GM21423 (cell line): ENCODE results near the gene VPS54.
"Not testable (repeated sequence)": the region's sequence is repeated elsewhere in the genome, so short reads cannot be mapped to it uniquely, and the experiment has no call there.

ENCODE experiments used
- ATAC-seq: cut with Tn5 transposase; IDR thresholded peaks from one replicate; pipeline ENCODE4 v1.9.1; 2021; ENCODE audit warnings: mild to moderate bottlenecking, moderate library complexity; ENCODE audit not compliant: unreplicated experiment

VPS54 gene

GRCh38 chr2:63874204-63875130, 144.8 kb downstream of the VPS54 start:
- no peak for ATAC-seq

GRCh38 chr2:63872571-63873328, 146.5 kb downstream of the VPS54 start:
- no peak for ATAC-seq

- no peak for ATAC-seq
Observed at GRCh38 chr2:63871864-63872263, 147.4 kb downstream of the VPS54 start.

GRCh38 chr2:63870679-63871078, 148.5 kb downstream of the VPS54 start:
- no peak for ATAC-seq

DNA sequence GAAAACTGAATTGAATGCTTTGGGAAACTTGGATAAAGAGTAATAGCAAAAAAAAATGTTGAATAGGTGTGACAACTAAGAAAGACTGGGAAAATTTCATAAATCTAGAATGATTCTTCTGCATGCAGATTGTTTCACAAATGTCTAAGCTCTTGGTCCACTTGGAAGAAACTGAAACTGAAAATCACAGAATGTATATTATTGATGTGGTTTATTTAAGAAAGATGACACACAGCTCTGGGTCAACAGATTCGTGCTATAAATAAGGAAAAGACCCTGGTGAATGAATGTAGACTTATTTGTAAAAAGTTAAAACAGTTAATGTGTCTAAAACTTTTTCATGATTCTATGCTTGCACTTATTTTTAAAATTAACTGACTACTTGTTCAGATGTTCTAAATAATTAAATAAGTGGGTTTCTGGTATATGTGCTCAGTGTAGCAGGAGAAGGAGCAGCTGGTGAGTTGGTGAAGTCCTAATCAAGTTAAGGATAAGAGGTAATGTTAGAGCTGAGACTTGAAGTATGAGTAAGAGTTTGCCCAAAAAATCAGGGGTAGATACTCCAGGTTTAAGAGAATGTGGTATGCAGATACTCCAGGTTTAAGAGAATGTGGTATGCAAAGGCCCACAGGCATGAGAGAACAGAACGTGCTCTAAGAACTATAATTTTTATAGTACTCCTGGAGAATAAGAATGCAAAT, 153.1 kb downstream of the VPS54 start:
- ATAC-seq, result no peak

- no peak for ATAC-seq
Observed at GRCh38 chr2:63865159-63865799, 153.9 kb downstream of the VPS54 start.

DNA sequence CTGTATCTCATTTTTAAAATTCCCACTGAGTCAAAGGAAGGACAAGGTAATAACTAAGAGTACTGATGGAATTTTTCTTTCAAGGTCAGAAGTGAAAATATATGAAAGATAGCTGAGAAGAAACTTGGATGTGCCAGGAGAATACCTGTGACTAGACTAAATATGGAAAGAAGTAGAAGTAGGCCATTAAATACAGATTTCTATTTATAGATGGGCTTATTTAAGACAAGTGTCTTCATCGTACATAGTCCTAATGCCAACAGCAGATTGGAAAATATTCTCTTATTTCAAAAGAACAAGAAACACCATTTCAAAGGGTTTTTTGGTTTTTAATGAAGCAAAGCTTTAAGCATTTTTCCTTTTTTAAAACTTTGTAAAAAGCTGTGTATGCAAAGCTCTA, 155.5 kb downstream of the VPS54 start:
- no peak for ATAC-seq

- no peak for ATAC-seq
Observed at GRCh38 chr2:63862806-63863205, 156.4 kb downstream of the VPS54 start.

GRCh38 chr2:63861220-63861822, 157.9 kb downstream of the VPS54 start:
- ATAC-seq, result peak; percentile 56

DNA sequence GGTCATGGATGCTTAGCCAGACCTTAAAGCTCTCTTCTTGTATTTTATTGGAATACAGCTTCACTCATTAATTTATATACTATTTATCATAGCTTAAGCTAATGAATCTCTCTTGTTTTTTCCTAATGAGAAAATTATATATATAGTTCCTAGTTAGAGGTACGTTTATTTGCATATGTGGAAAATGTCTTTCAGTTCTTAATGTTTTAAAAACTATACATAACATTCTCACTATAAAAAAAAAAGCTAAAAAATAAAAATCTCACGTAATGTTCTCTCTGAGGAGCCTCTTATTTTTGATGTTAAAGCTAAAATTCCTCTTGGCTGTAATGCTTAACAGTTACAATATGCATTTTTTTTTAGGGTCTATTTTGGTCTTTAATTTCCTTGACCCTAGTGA, 160.9 kb downstream of the VPS54 start:
- no peak for ATAC-seq

DNA sequence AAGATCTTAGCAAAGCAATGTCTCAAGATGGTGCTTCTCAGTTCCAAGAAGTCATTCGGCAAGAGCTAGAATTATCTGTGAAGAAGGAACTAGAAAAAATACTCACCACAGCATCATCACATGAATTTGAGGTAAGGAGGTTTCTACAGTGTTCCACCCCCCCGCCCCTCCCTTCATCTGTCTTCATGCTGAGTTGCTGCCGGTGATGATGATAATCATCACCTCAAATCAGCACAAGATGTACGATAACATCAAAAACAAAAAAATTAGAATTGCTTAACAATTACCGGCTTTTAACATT, 163.0 kb downstream of the VPS54 start:
- no peak for ATAC-seq

DNA sequence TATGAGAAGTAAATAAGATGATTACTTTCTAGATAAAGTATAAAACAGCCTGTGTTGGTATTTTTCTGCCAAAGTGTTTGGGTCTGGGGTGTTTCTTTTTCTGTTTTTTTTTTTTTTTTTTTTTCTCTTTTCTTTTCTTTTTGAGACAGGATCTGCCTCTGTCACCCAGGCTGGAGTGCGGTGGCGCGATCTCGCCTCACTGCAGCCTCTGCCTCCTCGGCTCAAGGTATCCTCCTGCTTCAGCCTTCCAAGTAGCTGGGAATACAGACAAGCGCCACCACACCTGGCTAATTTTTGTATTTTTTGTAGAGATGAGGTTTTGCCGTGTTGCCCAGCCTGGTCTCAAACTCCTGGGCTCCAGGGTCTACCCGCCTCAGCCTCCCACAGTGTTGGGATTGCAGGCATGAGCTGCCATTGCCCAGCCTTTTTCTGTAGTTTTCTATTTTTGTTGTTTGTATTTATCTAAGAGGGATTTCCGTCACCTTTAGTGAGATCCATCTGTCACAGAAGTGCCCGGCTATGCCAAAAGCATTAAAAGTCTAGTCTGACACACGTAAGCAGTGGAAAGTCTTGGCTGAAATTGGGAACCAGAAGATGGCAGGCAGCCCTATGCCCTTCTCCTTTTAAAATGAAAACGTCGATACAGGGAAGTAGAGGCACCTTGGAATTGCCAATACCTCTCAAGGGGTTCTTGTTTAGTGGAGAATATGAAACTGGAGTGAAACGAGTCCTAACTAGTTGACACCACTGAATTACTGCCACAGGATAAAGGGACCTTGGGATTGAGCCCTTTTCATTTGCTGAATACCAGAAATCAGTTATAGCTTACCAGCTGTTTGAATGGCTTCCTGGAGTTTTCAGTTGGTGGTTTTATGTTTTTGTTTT, 163.6 kb downstream of the VPS54 start:
- ATAC-seq, result no peak

GRCh38 chr2:63853527-63854310, 165.5 kb downstream of the VPS54 start:
- ATAC-seq, result no peak

DNA sequence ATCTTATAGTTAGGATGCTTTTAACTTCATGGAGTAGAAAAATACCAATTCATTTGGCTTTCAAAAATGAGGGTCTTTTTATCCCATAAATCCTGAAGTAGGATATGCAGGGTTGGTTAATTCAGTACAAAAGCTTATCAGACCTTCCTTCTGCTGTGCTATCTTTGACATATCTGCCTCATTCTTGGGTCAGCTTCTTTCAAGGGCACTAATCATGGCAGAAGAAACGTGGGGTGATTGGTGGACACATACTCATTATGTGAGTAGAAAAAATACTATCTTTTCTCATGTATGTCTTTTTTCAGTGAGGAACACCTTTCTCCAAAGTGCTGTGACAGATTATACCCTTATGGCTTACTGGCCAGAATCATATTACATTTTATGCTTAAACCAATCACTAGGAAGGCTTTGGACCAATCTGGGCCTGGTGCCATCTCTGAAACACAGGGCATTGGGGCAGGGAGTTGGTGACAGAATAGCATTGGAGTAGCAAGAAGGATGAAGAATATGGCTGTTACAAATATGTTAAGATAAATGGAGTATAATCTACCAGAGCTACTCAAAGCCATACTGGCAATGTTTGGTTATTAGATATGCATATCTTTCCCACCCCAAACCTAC, 167.4 kb downstream of the VPS54 start:
- ATAC-seq, result no peak

DNA sequence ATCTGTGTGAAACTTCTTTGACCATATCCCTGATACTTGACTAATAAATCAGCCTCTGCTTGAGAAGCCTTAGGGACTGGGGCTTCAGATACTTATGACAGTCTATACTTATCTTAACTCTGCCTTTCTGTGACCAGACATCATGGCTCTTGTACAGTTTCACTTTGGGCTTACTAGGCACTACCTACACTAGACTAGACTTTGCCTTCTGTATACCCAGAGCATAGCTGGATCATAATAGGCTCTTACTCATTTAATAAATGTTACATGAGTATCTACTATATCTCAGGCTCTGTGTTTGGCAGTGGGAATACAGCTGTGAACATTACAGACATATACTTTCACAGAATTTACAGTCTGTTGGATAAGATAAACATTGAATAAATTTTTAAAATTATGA, 168.6 kb downstream of the VPS54 start:
- no peak for ATAC-seq

- ATAC-seq, result no peak
Observed at GRCh38 chr2:63850204-63850571, 169.0 kb downstream of the VPS54 start.

DNA sequence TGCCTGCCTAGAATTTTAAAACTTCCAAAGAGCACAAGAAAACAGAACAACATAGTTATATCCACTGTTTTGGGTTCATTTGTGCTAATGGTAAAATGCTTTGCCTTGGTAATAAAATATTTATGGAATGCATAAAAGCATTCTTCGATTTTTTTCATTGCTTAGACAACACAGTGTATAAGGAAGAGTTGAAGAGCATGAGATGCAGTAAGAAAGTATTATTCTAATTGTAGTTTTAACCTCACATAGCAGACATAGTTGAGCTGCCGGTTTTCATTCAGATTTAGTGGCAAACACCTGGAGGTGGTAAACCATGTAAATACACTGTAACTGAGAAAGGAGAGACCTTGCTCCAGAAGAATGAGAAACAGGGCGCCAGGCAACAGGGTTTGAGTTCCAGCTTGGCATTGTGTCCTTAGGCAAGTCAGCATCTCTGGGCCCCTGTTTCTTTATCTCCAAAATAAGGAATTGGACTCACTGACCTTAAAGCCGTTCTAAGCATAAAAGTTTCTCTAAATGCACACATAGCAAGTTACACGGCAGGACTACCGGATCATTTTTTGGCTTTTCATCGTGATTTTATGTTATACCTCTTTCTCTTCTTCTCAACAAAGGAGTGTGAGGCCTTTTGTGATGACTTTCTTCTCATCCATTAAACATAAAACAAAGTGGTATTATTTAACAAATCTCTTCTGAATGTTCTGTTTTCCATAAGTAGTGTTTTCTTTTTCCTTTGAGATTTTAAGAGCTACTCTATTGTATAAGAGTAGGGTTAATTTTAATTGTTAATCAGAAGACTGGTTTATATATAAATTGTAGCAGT, 169.6 kb downstream of the VPS54 start:
- ATAC-seq, result no peak

- ATAC-seq, result not testable (repeated sequence)
Observed at GRCh38 chr2:63847571-63847970, 171.7 kb downstream of the VPS54 start.
